Sigmoid colon (tissue), 4 donors: ENCODE results near the gene TRAF3.

Experiments
- CTCF ChIP-seq, 4 experiments: fragments of 450-650 bp in 3 of 4; fragments of 200-600 bp in 1 of 4; IDR thresholded peaks; one replicate each; pipeline ENCODE4 v1.5.1; 2016 to 2019; ENCODE audit warnings: antibody characterized with exemption in 4 of 4, mild to moderate bottlenecking in 3 of 4, moderate library complexity in 2 of 4
- POLR2AphosphoS5 ChIP-seq, 4 donors: sonication (generic); formaldehyde crosslinking; IDR thresholded peaks; one replicate each; pipeline ENCODE4 v1.6.1; 2017; ENCODE audit warnings: antibody characterized with exemption in 4 of 4

- no peak for TF ChIP-seq CTCF (IDR thresholded peaks at IDR 0.05)
- no peak for TF ChIP-seq POLR2AphosphoS5 (IDR thresholded peaks at IDR 0.05)
Observed at GRCh38 chr14:102935756-102936155, 158.5 kb downstream of the TRAF3 start.
